ENCODE results near the gene UBE2QL1. TPM values are rescaled to one million over a fixed set of nuclear protein-coding genes. Genes with fewer than 3 reads are reported as not detected.

The UBE2QL1 gene
- total and polyA plus RNA-seq, 2 of the 8 experiments (the other 6 are each of a cell fraction or from before 2014, with no cell fraction given) = 0.43 to 0.65 TPM

- no peak overlapping the region for H3K23ac ChIP-seq (ENCODE audit: insufficient read length)
- H2AK5ac ChIP-seq (ENCODE audit: low read depth, low read length) = no peak overlapping the region
- no peaks in the 10 kb centered on the region for H3K79me2 ChIP-seq (ENCODE audit: control insufficient read depth in 1 of 2, insufficient read depth in 2 of 2, low read length in 2 of 2)
- 0 out of 4 replicates have a peak, but pooled peaks cover 0 to 2% of the 10 kb centered on the region in 2 experiments for H3K9me3 ChIP-seq (ENCODE audit: insufficient read depth in 2 of 2, low read depth in 1 of 2, low read length in 1 of 2)
- H3K14ac ChIP-seq (ENCODE audit: insufficient read length) = no peak overlapping the region
- no peaks in the 10 kb centered on the region for H3K36me3 ChIP-seq (ENCODE audit: control insufficient read depth in 2 of 4, insufficient read depth in 4 of 4, low read length in 3 of 4)
- no peak overlapping the region for H2BK120ac ChIP-seq (replicated peaks; ENCODE audit: low read depth, low read length)
- peaks cover 0 to 1% (median 0%) of the 10 kb centered on the region in 4 experiments; a peak in 1 of 7 replicates for H3K27me3 ChIP-seq (replicated peaks in 1 of 4; ENCODE audit: control insufficient read depth in 3 of 4, extremely low read depth in 1 of 4, insufficient read depth in 3 of 4, low read length in 3 of 4)
- no peak for FAIRE-seq
- H3K9ac ChIP-seq (replicated peaks in 1 of 4; ENCODE audit: extremely low read depth in 1 of 4, low read depth in 3 of 4, low read length in 3 of 4) = no peak overlapping the region
- no peak overlapping the region for H2BK20ac ChIP-seq (ENCODE audit: low read length)
- TF ChIP-seq RNF2 (IDR thresholded peaks at IDR 0.05; ENCODE audit: borderline replicate concordance, low read depth, low read length, missing control alignments, poor library complexity, severe bottlenecking) (no peak), EGR1 (IDR thresholded peaks at IDR 0.05; ENCODE audit: borderline replicate concordance, low read depth, low read length) (no peak), MAFK (IDR thresholded peaks at IDR 0.05; ENCODE audit: low read depth, low read length) (no peak), SP4 (IDR thresholded peaks at IDR 0.05; ENCODE audit: low read length) (no peak), RXRA (IDR thresholded peaks at IDR 0.05; ENCODE audit: insufficient read depth, low read depth, low read length) (no peak), KDM4A (IDR thresholded peaks at IDR 0.05; ENCODE audit: low read depth, low read length, severe bottlenecking) (no peak), E2F6 (IDR thresholded peaks at IDR 0.05) (no peak), YY1 (IDR thresholded peaks at IDR 0.05; ENCODE audit: low read depth, low read length) (no peak), SIN3A (conservative IDR thresholded peaks at IDR 0.05 in 1 of 2, IDR thresholded peaks at IDR 0.05 in 1 of 2; ENCODE audit: low read depth in 1 of 2, low read length in 2 of 2) (no peak), RFX5 (IDR thresholded peaks at IDR 0.05; ENCODE audit: borderline replicate concordance, low read depth, low read length) (no peak), NANOG (IDR thresholded peaks at IDR 0.05; ENCODE audit: insufficient read depth, low read depth, low read length, poor library complexity, severe bottlenecking) (no peak)
- no peaks in the 10 kb centered on the region for H3K79me1 ChIP-seq (ENCODE audit: low read depth, low read length)
- no peaks in the 10 kb centered on the region for H3K23me2 ChIP-seq (ENCODE audit: low read depth, low read length)
- no peak overlapping the region for H3K56ac ChIP-seq (replicated peaks; ENCODE audit: insufficient read length, low read depth, low read length)
- no peaks in the 10 kb centered on the region for H3K4me1 ChIP-seq (replicated peaks in 1 of 4; ENCODE audit: control insufficient read depth in 3 of 4, insufficient read depth in 4 of 4, low read length in 3 of 4)
- H4K8ac ChIP-seq (ENCODE audit: extremely low read depth, insufficient read depth, low read length) = no peak overlapping the region
- no peaks in the 10 kb centered on the region for H4K20me1 ChIP-seq (replicated peaks in 1 of 2; ENCODE audit: control insufficient read depth in 1 of 2, insufficient read depth in 2 of 2, low read length in 2 of 2)
- no peak overlapping the region for H4K5ac ChIP-seq (ENCODE audit: insufficient read length, low read depth, low read length)
- CTCF ChIA-PET (ENCODE audit: partially characterized antibody) = interaction anchor here (1.2 kb wide), 1 partner anchor 12 kb away, joined by 4 read pairs; no protein-coding TSS in a partner anchor
- DNase-seq (ENCODE audit: low read depth in 1 of 2, low spot score in 2 of 2) = no peak
- H3K27ac ChIP-seq (ENCODE audit: low read depth, low read length) = no peak overlapping the region
- no peak overlapping the region for H2BK5ac ChIP-seq (ENCODE audit: low read depth, low read length)
- no peak overlapping the region for H3K4me3 ChIP-seq (ENCODE audit: extremely low read depth in 1 of 4, insufficient read depth in 2 of 4, low read depth in 3 of 4, low read length in 4 of 4)
- no peak overlapping the region for H3K4me2 ChIP-seq (ENCODE audit: insufficient read depth in 1 of 2, low read depth in 2 of 2, low read length in 2 of 2)
- no peak overlapping the region for H4K91ac ChIP-seq (replicated peaks; ENCODE audit: insufficient read length, low read length)
- H2BK12ac ChIP-seq (ENCODE audit: low read depth, low read length) = no peak overlapping the region
- H2BK15ac ChIP-seq (ENCODE audit: low read length) = no peak overlapping the region
- POLR2A ChIA-PET (ENCODE audit: partially characterized antibody) = no interaction called here
- no peak overlapping the region for H3K4ac ChIP-seq (replicated peaks; ENCODE audit: insufficient read length, low read depth, low read length)
- H2AFZ ChIP-seq (ENCODE audit: low read length) = no peak overlapping the region
- H3K18ac ChIP-seq (ENCODE audit: extremely low read depth, low read length) = no peak overlapping the region
Measured at GRCh38 chr5:6424700-6425099, 24.0 kb upstream of the UBE2QL1 start.

Data from H1 (cell line).